Osteoblast (primary cell): ENCODE results near the gene CFAP90. TPM values are rescaled to one million over a fixed set of nuclear protein-coding genes. Genes with fewer than 3 reads are reported as not detected.

Experiments
- DNase-seq: peaks from one replicate; pipeline ENCODE4 v3.0.0; 2011; ENCODE audit warnings: low spot score, mixed read lengths; ENCODE audit not compliant: insufficient read length; ENCODE audit errors: missing footprints
- H2AFZ ChIP-seq: 2 replicates; pipeline ENCODE4 v1.6.0; 2011; ENCODE audit warnings: mild to moderate bottlenecking, low read length
- H3K27ac ChIP-seq: 2 replicates; pipeline ENCODE4 v1.5.1; 2011; ENCODE audit warnings: mild to moderate bottlenecking, low read depth, low read length, moderate library complexity
- H3K27me3 ChIP-seq: 2 replicates; pipeline ENCODE4 v1.6.0; 2012; ENCODE audit warnings: mild to moderate bottlenecking, control low read depth, inconsistent platforms, low read length, moderate library complexity; ENCODE audit not compliant: insufficient read depth
- H3K36me3 ChIP-seq: 2 replicates; pipeline ENCODE4 v1.5.1; 2011; ENCODE audit warnings: mild to moderate bottlenecking, low read length, control low read depth, moderate library complexity; ENCODE audit not compliant: insufficient read depth
- H3K4me1 ChIP-seq: 2 replicates; pipeline ENCODE4 v1.5.1; 2011; ENCODE audit warnings: mild to moderate bottlenecking, low read length, control low read depth, moderate library complexity; ENCODE audit not compliant: insufficient read depth
- H3K4me2 ChIP-seq: 2 replicates; pipeline ENCODE4 v1.6.0; 2011; ENCODE audit warnings: mild to moderate bottlenecking, low read length; ENCODE audit not compliant: insufficient read depth
- H3K4me3 ChIP-seq: fragments of 200-600 bp; sonication (generic); 3 replicates; pipeline ENCODE4 v1.5.1; 2012; ENCODE audit warnings: mild to moderate bottlenecking, low read length, inconsistent platforms; ENCODE audit not compliant: insufficient read depth
- H3K79me2 ChIP-seq: 2 replicates; pipeline ENCODE4 v1.6.0; 2012; ENCODE audit warnings: mild to moderate bottlenecking, low read length, control low read depth, inconsistent platforms; ENCODE audit not compliant: insufficient read depth
- H3K9me3 ChIP-seq: 2 replicates; pipeline ENCODE4 v1.5.1; 2011; ENCODE audit warnings: low read depth, low read length, control low read depth
- H4K20me1 ChIP-seq: 2 replicates; pipeline ENCODE4 v1.6.0; 2012; ENCODE audit warnings: mild to moderate bottlenecking, low read length, control low read depth; ENCODE audit not compliant: insufficient read depth
- CTCF ChIP-seq: IDR thresholded peaks from 2 replicates; pipeline ENCODE4 v1.5.1; 2011; ENCODE audit warnings: mild to moderate bottlenecking, low read depth, low read length, moderate library complexity; ENCODE audit errors: extremely low read depth
- total RNA-seq: library from RNA; depleted of rRNA; stranded (reverse); fragments of >200 nt; gene quantifications from 2 replicates; pipeline ENCODE4 v1.2.3, GENCODE V29; 2012

CFAP90 gene
- total RNA-seq, 1 donor, result 1.1 TPM

- Histone ChIP-seq H3K27me3 (no peaks in the 10 kb centered on the region), H3K79me2 (peaks cover 64% of the 10 kb centered on the region), H3K4me2 (no peak overlapping the region), H3K9me3 (no peaks in the 10 kb centered on the region), H4K20me1 (peaks cover 25% of the 10 kb centered on the region), H3K36me3 (peaks cover 43% of the 10 kb centered on the region), H3K4me3 (no peak overlapping the region), H3K4me1 (peaks cover 30% of the 10 kb centered on the region), H3K27ac (peak overlapping the region; percentile 82), H2AFZ (no peak overlapping the region)
- DNase-seq, result peak; percentile 81
- no peak for TF ChIP-seq CTCF
Observed at GRCh38 chr5:7876867-7877266, 25.9 kb upstream of the CFAP90 start.

GRCh38 chr5:7875151-7875550 lies 24.2 kb upstream of the CFAP90 start:
- Histone ChIP-seq H2AFZ (no peak overlapping the region), H3K36me3 (peaks cover 37% of the 10 kb centered on the region), H3K27ac (no peak overlapping the region), H3K27me3 (no peaks in the 10 kb centered on the region), H3K79me2 (peaks cover 64% of the 10 kb centered on the region), H3K4me3 (no peak overlapping the region), H3K4me1 (peaks cover 35% of the 10 kb centered on the region), H4K20me1 (peaks cover 24% of the 10 kb centered on the region), H3K9me3 (no peaks in the 10 kb centered on the region), H3K4me2 (no peak overlapping the region)
- TF ChIP-seq CTCF, result no peak
- DNase-seq, result no peak

- Histone ChIP-seq H3K4me2 (no peak overlapping the region), H2AFZ (no peak overlapping the region), H3K4me3 (no peak overlapping the region), H3K27me3 (no peaks in the 10 kb centered on the region), H3K9me3 (no peaks in the 10 kb centered on the region), H3K79me2 (peaks cover 64% of the 10 kb centered on the region), H3K4me1 (peaks cover 37% of the 10 kb centered on the region), H4K20me1 (peaks cover 24% of the 10 kb centered on the region), H3K27ac (no peak overlapping the region), H3K36me3 (peaks cover 34% of the 10 kb centered on the region)
- DNase-seq, result no peak
- no peak for TF ChIP-seq CTCF
Observed at GRCh38 chr5:7874639-7875038, 23.7 kb upstream of the CFAP90 start.

- no peak for TF ChIP-seq CTCF
- Histone ChIP-seq H3K4me1 (peaks cover 30% of the 10 kb centered on the region), H3K4me3 (no peak overlapping the region), H3K27me3 (no peaks in the 10 kb centered on the region), H3K9me3 (no peaks in the 10 kb centered on the region), H3K4me2 (no peak overlapping the region), H3K79me2 (peaks cover 76% of the 10 kb centered on the region), H4K20me1 (peaks cover 19% of the 10 kb centered on the region), H3K27ac (no peak overlapping the region), H2AFZ (no peak overlapping the region), H3K36me3 (peaks cover 28% of the 10 kb centered on the region)
- DNase-seq, result no peak
Observed at GRCh38 chr5:7873216-7873615, 22.3 kb upstream of the CFAP90 start.
